AG04449 (cell line): ENCODE data around the gene NECAP2.

ENCODE experiments used
- CTCF ChIA-PET: fragments of 350-600 bp; formaldehyde crosslinking; extraction: SDS; loops from one replicate; lab custom pipeline; 2021; ENCODE audit warnings: antibody characterized with exemption; lab: Yijun Ruan, JAX
- POLR2A ChIA-PET: fragments of 400-600, 350-600 bp; formaldehyde crosslinking; extraction: SDS; loops from one replicate; lab custom pipeline; 2020; ENCODE audit warnings: antibody characterized with exemption, inconsistent platforms; lab: Yijun Ruan, JAX
- DNase-seq: peaks from one replicate; pipeline ENCODE4 v3.0.0-alpha.2; 2010; ENCODE audit warnings: low read depth, low spot score
- H3K4me3 ChIP-seq: 2 replicates; pipeline ENCODE4 v1.5.1; 2011; ENCODE audit warnings: low read depth, mild to moderate bottlenecking, control low read depth, low read length
- TF ChIP-seq, protein P1 (sequence below): IDR thresholded peaks from one replicate; pipeline ENCODE4 v1.5.1; 2011; ENCODE audit warnings: mild to moderate bottlenecking, moderate library complexity, low read length, control low read depth, inconsistent platforms; ENCODE audit not compliant: insufficient read depth; ENCODE audit errors: missing control alignments

Gene NECAP2

GRCh38 chr1:16422041-16422440, 18.5 kb upstream of the NECAP2 start:
- ChIA-PET CTCF (interaction anchor here (4.6 kb wide), 1 partner anchor 18 kb away, joined by 28 read pairs; the partner anchor contains the start of gene NECAP2), POLR2A (no interaction called here)
- no peak overlapping the region for H3K4me3 ChIP-seq
- TF ChIP-seq, protein P1, sequence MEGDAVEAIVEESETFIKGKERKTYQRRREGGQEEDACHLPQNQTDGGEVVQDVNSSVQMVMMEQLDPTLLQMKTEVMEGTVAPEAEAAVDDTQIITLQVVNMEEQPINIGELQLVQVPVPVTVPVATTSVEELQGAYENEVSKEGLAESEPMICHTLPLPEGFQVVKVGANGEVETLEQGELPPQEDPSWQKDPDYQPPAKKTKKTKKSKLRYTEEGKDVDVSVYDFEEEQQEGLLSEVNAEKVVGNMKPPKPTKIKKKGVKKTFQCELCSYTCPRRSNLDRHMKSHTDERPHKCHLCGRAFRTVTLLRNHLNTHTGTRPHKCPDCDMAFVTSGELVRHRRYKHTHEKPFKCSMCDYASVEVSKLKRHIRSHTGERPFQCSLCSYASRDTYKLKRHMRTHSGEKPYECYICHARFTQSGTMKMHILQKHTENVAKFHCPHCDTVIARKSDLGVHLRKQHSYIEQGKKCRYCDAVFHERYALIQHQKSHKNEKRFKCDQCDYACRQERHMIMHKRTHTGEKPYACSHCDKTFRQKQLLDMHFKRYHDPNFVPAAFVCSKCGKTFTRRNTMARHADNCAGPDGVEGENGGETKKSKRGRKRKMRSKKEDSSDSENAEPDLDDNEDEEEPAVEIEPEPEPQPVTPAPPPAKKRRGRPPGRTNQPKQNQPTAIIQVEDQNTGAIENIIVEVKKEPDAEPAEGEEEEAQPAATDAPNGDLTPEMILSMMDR: no peak
- no peak for DNase-seq

- ChIA-PET CTCF (interaction anchor here (1.0 to 4.6 kb wide), 3 partner anchors 9 to 15 kb away, joined by 3 to 28 read pairs (median 3); partner anchors contain the start of gene NECAP2), POLR2A (no interaction called here)
- TF ChIP-seq, protein P1: no peak
- no peak for DNase-seq
- H3K4me3 ChIP-seq: no peak overlapping the region
These were observed 15.1 kb upstream of the NECAP2 start for GRCh38 chr1:16425125-16426025.

DNA sequence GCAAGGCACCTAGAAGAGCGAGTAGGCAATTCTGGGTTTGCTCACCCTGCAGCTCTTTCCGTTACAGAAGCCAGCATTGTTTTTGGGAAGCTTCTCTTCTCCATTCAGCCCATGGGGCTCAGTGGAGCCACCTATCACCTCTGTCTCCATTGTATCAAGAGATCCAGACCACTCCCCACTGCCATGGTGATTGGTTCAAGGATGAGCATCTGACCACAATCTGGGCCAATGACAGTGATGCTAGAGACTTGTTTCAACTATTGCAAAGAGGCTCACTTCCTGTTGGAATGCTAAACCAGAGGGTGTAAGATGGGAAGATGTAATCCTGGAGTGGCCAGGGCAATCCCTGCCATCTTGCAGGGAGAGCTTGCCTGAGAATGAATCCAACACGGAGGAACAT, 9.9 kb upstream of the NECAP2 start:
- no peak for DNase-seq

DNA sequence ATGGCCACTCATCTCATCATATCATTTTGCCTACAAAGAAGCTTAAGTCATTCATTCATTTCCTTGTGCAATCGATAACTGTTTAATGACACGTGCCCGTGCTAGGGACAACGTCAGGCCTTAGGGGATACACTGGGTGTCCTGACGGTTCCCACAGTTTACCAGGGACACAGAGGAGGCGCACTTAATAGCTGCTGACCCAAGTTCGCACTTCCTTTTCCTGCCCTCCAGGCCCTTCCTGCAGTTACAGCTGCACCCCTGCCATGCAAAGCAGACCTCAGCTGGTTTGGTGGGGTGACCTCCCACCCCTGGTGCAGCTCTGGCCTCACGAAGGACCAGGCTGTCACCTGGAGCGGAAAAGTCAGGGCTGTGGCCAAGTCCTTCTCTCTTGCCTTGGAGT, 7.5 kb upstream of the NECAP2 start:
- ChIA-PET POLR2A (interaction anchor here (0.6 kb wide), 1 partner anchor 553 kb away, joined by 3 read pairs; no protein-coding TSS in a partner anchor), CTCF (interaction anchor here (1.1 kb wide), 1 partner anchor 15 kb away, joined by 5 read pairs; no protein-coding TSS in a partner anchor)
- DNase-seq: no peak
- TF ChIP-seq, protein P1: no peak
- H3K4me3 ChIP-seq: no peak overlapping the region

More for the DNA sequence above, 9.9 kb upstream of the NECAP2 start:
- no peak overlapping the region for H3K4me3 ChIP-seq
- ChIA-PET CTCF (interaction anchor here (2.5 kb wide), 1 partner anchor 10 kb away, joined by 20 read pairs; the partner anchor contains the start of gene NECAP2), POLR2A (no interaction called here)
- TF ChIP-seq, protein P1: no peak

- ChIA-PET CTCF (interaction anchor here (1.0 to 1.1 kb wide), 2 partner anchors 9 to 16 kb away, joined by 3 to 5 read pairs; no protein-coding TSS in a partner anchor), POLR2A (no interaction called here)
- DNase-seq: no peak
- TF ChIP-seq, protein P1: no peak
- H3K4me3 ChIP-seq: no peak overlapping the region
These were observed 6.5 kb upstream of the NECAP2 start for GRCh38 chr1:16434007-16434406.

DNA sequence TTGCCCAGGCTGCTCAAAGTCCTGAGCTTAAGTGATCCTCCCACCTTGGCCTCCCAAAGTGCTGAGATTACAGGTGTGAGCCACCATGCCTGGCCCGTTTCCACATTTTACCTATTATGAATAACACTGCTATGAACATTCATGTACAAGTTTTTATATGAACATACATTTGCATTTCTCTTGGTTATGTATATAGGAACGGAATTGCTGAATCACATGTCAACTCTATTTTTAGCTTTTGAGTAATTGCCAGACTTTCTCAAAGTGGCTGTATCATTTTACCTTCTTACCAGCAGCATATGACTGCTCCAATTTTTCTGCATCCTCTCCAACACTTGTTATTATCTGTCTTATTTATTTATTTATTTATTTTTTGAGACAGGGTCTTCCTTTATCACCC, 6.0 kb upstream of the NECAP2 start:
- no peak for DNase-seq
- POLR2A ChIA-PET: no interaction called here
- CTCF ChIA-PET: interaction anchor here (0.9 to 1.0 kb wide), 2 partner anchors 9 to 70 kb away, joined by 3 read pairs; no protein-coding TSS in a partner anchor
- H3K4me3 ChIP-seq: no peak overlapping the region
- TF ChIP-seq, protein P1: no peak
